Left lung (tissue), 10 donors: Measurements from ENCODE around the gene OR2A5. TPM values are rescaled to one million over a fixed set of nuclear protein-coding genes. Genes with fewer than 3 reads are reported as not detected.

ENCODE experiments used
- ATAC-seq: fragments of 200-7000 bp; cut with Tn5 transposase; one replicate; pipeline ENCODE4 v1.9.1; 2020; ENCODE audit warnings: moderate library complexity
- DNase-seq, 4 donors: peaks; one replicate each; pipeline ENCODE4 v3.0.0-alpha.2; 2013 to 2020
- H3K27ac ChIP-seq, 2 donors: fragments of 200-600 bp; sonication (generic) in 1 of 2; one replicate each; pipeline versions ENCODE4 v1.5.0 to v1.8.0; 2020 to 2021
- H3K27me3 ChIP-seq, 2 donors: fragments of 200-600 bp; sonication (generic) in 1 of 2; one replicate each; pipeline versions ENCODE4 v1.5.0 to v1.8.0; 2020 to 2021
- H3K36me3 ChIP-seq, 2 donors: fragments of 200-600 bp; sonication (generic) in 1 of 2; one replicate each; pipeline versions ENCODE4 v1.5.0 to v1.8.0; 2020 to 2021
- H3K4me1 ChIP-seq, 2 donors: fragments of 200-600 bp; one replicate each; pipeline ENCODE4 v1.8.0; 2021
- H3K4me3 ChIP-seq, 2 donors: fragments of 200-600 bp; sonication (generic) in 1 of 2; one replicate each; pipeline versions ENCODE4 v1.5.0 to v1.8.0; 2020 to 2021; ENCODE audit warnings: mild to moderate bottlenecking in 1 of 2
- H3K9me3 ChIP-seq, 2 donors: fragments of 200-600 bp; sonication (generic) in 1 of 2; one replicate each; pipeline versions ENCODE4 v1.5.0 to v1.8.0; 2020 to 2021
- CTCF ChIP-seq, 2 donors: fragments of 200-600 bp; sonication (generic) in 1 of 2; IDR thresholded peaks; one replicate each; pipeline versions ENCODE4 v1.5.0 to v1.8.0; 2021; ENCODE audit warnings: antibody characterized with exemption in 2 of 2
- intact Hi-C, 2 donors: fragments of 100-400 bp; cut with DNase I; formaldehyde crosslinking; loops; one replicate each; pipeline versions ENCODE4 v1.11.2 to v1.14.2; 2022
- polyA plus RNA-seq, 6 donors: library from polyadenylated mRNA; unstranded; fragments of 120-200 nt; gene quantifications; one replicate each; pipeline ENCODE4 v1.2.1, GENCODE V29; 2013; ENCODE audit not compliant: insufficient read length in 6 of 6
- total RNA-seq, 2 donors: library from RNA; stranded (reverse); fragmentation: NEBNext Ultra II Directional; extraction: Animal tissue kit (Norgen Biotek cat#: 25700); gene quantifications; one replicate each; pipeline ENCODE4 v1.2.1, GENCODE V29; 2021
- donor health status: DM: no; HTN: yes; CAD: no.
- donor health status: DM: no; HTN: no; CAD: no.

OR2A5 gene
- total and polyA plus RNA-seq, 8 donors = 0.06 to 0.28 (median 0.15) TPM; not detected in 2

- Histone ChIP-seq H3K36me3 (no peaks in the 10 kb centered on the region), H3K9me3 (no peaks in the 10 kb centered on the region), H3K4me3 (no peak overlapping the region), H3K27ac (no peak overlapping the region), H3K27me3 (no peaks in the 10 kb centered on the region), H3K4me1 (no peaks in the 10 kb centered on the region)
- no peak for TF ChIP-seq CTCF (IDR thresholded peaks at IDR 0.05)
- DNase-seq (no peak), ATAC-seq (no peak)
- intact Hi-C loops = no loop called here
Measured at GRCh38 chr7:144069953-144070352, 21.2 kb downstream of the OR2A5 start.

- Histone ChIP-seq H3K36me3 (no peaks in the 10 kb centered on the region), H3K4me3 (no peak overlapping the region), H3K27me3 (no peaks in the 10 kb centered on the region), H3K4me1 (no peaks in the 10 kb centered on the region), H3K9me3 (no peaks in the 10 kb centered on the region), H3K27ac (no peak overlapping the region)
- intact Hi-C loops = no loop called here
- ATAC-seq (no peak), DNase-seq (no peak)
- no peak for TF ChIP-seq CTCF (IDR thresholded peaks at IDR 0.05)
Measured at GRCh38 chr7:144074374-144074773, 25.6 kb downstream of the OR2A5 start.

- no peak for TF ChIP-seq CTCF (IDR thresholded peaks at IDR 0.05)
- Histone ChIP-seq H3K27me3 (peaks cover 0 to 4% of the 10 kb centered on the region in 2 donors), H3K9me3 (peaks cover 0 to 5% of the 10 kb centered on the region in 2 donors), H3K4me1 (no peaks in the 10 kb centered on the region), H3K4me3 (no peak within 1 kb of the TSS), H3K27ac (no peak within 1 kb of the TSS), H3K36me3 (no peaks in the 10 kb centered on the region)
- ATAC-seq (no peak), DNase-seq (no peak)
- intact Hi-C loops = no loop called here
Measured at GRCh38 chr7:144085978-144086377, 37.2 kb downstream of the OR2A5 start, which contains the start of gene OR2A12. OR2A12 (plus strand) TSS chr7:144086278; CDS start chr7:144095108, 8,830 bp downstream.

- Histone ChIP-seq H3K27me3 (peaks cover 0 to 4% of the 10 kb centered on the region in 2 donors), H3K36me3 (no peaks in the 10 kb centered on the region), H3K4me1 (no peaks in the 10 kb centered on the region), H3K9me3 (peaks cover 0 to 8% of the 10 kb centered on the region in 2 donors), H3K27ac (no peak overlapping the region), H3K4me3 (no peak overlapping the region)
- no peak for DNase-seq
- ATAC-seq = no peak
- TF ChIP-seq CTCF (IDR thresholded peaks at IDR 0.05) = no peak
- intact Hi-C loops = no loop called here
Measured at GRCh38 chr7:144086730-144087129, 38.0 kb downstream of the OR2A5 start.

GRCh38 chr7:144087230-144087629 lies 38.5 kb downstream of the OR2A5 start:
- TF ChIP-seq CTCF (IDR thresholded peaks at IDR 0.05) = no peak
- DNase-seq (no peak), ATAC-seq (no peak)
- Histone ChIP-seq H3K27me3 (peaks cover 0 to under 1% of the 10 kb centered on the region in 2 donors), H3K4me3 (no peak overlapping the region), H3K9me3 (peaks cover 0 to 8% of the 10 kb centered on the region in 2 donors), H3K27ac (no peak overlapping the region), H3K36me3 (no peaks in the 10 kb centered on the region), H3K4me1 (no peaks in the 10 kb centered on the region)
- intact Hi-C loops = no loop called here
